ENCODE results near the gene MRPS7. TPM values are rescaled to one million over a fixed set of nuclear protein-coding genes. Genes with fewer than 3 reads are reported as not detected.
A peak's percentile ranks its signal among the peaks of the same experiment; 100 is the strongest.

MRPS7 gene
- total RNA-seq, 1 experiment from 2014 or later: 94.7 TPM

DNA sequence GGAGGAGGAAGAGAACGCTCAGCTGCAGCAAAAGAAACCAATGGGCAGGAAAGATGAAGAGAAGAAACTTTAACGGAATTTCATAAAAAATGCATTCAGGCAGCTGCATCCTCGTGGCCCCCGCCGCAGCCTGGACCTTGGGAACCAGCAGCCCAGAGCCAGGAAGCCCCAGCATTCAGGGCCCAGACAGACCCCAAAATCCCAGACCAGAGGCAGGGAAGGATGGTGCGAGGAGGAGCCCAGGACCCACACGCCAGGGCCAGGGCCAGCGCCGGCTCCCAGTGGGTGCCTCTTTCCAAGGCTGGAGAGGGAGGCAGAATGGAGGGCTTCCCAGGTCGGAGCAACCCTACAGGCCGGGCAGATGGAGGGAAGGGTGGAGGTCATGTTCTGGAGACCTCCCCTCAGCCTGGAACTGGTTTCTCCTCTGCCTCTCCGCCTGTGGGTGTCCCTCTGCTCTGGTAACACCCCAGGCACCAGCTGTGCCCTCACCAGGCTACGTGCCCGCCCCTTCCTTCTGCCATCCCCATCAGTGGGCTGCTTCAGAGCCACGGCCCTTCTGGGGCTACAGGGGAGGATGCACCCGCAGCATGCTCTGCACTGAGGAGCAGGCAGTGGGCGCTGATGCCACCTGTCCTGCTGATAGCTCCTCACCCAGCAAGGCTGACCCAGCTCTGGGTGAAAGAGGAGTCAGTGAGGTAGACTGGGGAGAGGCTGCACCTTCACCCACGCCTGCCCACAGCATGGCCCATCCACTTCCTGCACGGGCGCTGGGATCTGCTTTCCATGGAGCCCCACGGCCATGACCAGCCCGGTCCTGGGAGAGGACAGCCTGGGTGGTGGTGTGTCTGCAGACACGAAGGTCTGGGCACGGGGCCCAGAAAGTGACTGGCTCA lies 10.5 kb downstream of the MRPS7 start:
- DNase-seq (ENCODE audit: low spot score) (no peak), ATAC-seq (no peak)
- CTCF ChIA-PET: interaction anchor here (0.5 to 8.7 kb wide), 28 partner anchors 10 to 771 kb away, joined by 3 to 155 read pairs (median 8); partner anchors contain the start of genes GGA3, MRPS7, SLC25A19 and SMIM5
- Mint-ChIP-seq H3K4me1 (peaks cover 19% of the 10 kb centered on the region), H3K27ac (no peak overlapping the region; the same call in 1 of the 2 replicates), H3K9me3 (no peaks in the 10 kb centered on the region), H3K27me3 (ENCODE audit: low read depth) (no peaks in the 10 kb centered on the region), H3K36me3 (peaks cover 19% of the 10 kb centered on the region), H3K4me3 (peak overlapping the region; percentile 79)
- POLR2A ChIA-PET: interaction anchor here (1.1 to 3.1 kb wide), 2 partner anchors 11 to 17 kb away, joined by 3 to 17 read pairs; partner anchors contain the start of genes GGA3, MRPS7 and SLC25A19
- TF ChIP-seq ESRRA (CRISPR knock-in tag; IDR thresholded peaks at IDR 0.05; ENCODE audit: borderline replicate concordance): no peak
- no peak for TF ChIP-seq TEAD4 (CRISPR knock-in tag; IDR thresholded peaks at IDR 0.05)
- TF ChIP-seq, protein P1, sequence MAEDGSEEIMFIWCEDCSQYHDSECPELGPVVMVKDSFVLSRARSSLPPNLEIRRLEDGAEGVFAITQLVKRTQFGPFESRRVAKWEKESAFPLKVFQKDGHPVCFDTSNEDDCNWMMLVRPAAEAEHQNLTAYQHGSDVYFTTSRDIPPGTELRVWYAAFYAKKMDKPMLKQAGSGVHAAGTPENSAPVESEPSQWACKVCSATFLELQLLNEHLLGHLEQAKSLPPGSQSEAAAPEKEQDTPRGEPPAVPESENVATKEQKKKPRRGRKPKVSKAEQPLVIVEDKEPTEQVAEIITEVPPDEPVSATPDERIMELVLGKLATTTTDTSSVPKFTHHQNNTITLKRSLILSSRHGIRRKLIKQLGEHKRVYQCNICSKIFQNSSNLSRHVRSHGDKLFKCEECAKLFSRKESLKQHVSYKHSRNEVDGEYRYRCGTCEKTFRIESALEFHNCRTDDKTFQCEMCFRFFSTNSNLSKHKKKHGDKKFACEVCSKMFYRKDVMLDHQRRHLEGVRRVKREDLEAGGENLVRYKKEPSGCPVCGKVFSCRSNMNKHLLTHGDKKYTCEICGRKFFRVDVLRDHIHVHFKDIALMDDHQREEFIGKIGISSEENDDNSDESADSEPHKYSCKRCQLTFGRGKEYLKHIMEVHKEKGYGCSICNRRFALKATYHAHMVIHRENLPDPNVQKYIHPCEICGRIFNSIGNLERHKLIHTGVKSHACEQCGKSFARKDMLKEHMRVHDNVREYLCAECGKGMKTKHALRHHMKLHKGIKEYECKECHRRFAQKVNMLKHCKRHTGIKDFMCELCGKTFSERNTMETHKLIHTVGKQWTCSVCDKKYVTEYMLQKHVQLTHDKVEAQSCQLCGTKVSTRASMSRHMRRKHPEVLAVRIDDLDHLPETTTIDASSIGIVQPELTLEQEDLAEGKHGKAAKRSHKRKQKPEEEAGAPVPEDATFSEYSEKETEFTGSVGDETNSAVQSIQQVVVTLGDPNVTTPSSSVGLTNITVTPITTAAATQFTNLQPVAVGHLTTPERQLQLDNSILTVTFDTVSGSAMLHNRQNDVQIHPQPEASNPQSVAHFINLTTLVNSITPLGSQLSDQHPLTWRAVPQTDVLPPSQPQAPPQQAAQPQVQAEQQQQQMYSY (CRISPR knock-in tag; IDR thresholded peaks at IDR 0.05): peak; percentile 22; the same call in 1 of the 2 replicates

DNA sequence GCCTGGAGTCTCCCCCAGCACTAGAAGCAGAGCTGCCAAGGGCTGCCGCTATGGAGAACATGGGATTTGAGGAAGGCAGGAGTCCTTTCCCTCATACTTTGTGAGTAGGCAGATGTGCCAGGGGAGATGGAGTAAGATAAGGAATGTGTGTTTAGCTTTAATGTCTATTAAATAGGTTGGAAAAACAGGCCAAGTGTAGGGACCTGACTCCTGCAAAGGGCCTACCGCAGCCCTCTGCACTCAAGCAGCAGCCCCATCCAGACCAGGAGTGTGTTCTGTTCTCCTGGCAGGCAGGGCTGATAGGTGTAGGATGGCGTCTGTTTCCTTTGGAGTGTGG lies 11.1 kb downstream of the MRPS7 start:
- H3K36me3 Mint-ChIP-seq: peaks cover 20% of the 10 kb centered on the region
- ATAC-seq (no peak), DNase-seq (ENCODE audit: low spot score) (no peak)
- H3K9me3 Mint-ChIP-seq: no peaks in the 10 kb centered on the region
- no peaks in the 10 kb centered on the region for H3K27me3 Mint-ChIP-seq (ENCODE audit: low read depth)
- peaks cover 15% of the 10 kb centered on the region for H3K4me1 Mint-ChIP-seq
- H3K27ac Mint-ChIP-seq: peak overlapping the region; percentile 26; the same call in 1 of the 2 replicates
- POLR2A ChIA-PET: interaction anchor here (1.1 kb wide), 1 partner anchor 16 kb away, joined by 3 read pairs; the partner anchor contains the start of gene SLC25A19
- TF ChIP-seq, protein P2, sequence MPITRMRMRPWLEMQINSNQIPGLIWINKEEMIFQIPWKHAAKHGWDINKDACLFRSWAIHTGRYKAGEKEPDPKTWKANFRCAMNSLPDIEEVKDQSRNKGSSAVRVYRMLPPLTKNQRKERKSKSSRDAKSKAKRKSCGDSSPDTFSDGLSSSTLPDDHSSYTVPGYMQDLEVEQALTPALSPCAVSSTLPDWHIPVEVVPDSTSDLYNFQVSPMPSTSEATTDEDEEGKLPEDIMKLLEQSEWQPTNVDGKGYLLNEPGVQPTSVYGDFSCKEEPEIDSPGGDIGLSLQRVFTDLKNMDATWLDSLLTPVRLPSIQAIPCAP (CRISPR knock-in tag; IDR thresholded peaks at IDR 0.05): no peak
- TF ChIP-seq, protein P3, sequence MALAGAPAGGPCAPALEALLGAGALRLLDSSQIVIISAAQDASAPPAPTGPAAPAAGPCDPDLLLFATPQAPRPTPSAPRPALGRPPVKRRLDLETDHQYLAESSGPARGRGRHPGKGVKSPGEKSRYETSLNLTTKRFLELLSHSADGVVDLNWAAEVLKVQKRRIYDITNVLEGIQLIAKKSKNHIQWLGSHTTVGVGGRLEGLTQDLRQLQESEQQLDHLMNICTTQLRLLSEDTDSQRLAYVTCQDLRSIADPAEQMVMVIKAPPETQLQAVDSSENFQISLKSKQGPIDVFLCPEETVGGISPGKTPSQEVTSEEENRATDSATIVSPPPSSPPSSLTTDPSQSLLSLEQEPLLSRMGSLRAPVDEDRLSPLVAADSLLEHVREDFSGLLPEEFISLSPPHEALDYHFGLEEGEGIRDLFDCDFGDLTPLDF (CRISPR knock-in tag; IDR thresholded peaks at IDR 0.05): no peak
- TF ChIP-seq, protein P4, sequence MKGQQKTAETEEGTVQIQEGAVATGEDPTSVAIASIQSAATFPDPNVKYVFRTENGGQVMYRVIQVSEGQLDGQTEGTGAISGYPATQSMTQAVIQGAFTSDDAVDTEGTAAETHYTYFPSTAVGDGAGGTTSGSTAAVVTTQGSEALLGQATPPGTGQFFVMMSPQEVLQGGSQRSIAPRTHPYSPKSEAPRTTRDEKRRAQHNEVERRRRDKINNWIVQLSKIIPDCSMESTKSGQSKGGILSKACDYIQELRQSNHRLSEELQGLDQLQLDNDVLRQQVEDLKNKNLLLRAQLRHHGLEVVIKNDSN (CRISPR knock-in tag; IDR thresholded peaks at IDR 0.05): no peak
- TF ChIP-seq NFYB (CRISPR knock-in tag; conservative IDR thresholded peaks at IDR 0.05; ENCODE audit: low read depth) (no peak), RELA (CRISPR knock-in tag; IDR thresholded peaks at IDR 0.05; ENCODE audit: borderline replicate concordance) (no peak), ETV6 (CRISPR knock-in tag; IDR thresholded peaks at IDR 0.05) (no peak), JUN (CRISPR knock-in tag; IDR thresholded peaks at IDR 0.05) (no peak), EMX1 (CRISPR knock-in tag; IDR thresholded peaks at IDR 0.05) (no peak)
- TF ChIP-seq, protein P5, sequence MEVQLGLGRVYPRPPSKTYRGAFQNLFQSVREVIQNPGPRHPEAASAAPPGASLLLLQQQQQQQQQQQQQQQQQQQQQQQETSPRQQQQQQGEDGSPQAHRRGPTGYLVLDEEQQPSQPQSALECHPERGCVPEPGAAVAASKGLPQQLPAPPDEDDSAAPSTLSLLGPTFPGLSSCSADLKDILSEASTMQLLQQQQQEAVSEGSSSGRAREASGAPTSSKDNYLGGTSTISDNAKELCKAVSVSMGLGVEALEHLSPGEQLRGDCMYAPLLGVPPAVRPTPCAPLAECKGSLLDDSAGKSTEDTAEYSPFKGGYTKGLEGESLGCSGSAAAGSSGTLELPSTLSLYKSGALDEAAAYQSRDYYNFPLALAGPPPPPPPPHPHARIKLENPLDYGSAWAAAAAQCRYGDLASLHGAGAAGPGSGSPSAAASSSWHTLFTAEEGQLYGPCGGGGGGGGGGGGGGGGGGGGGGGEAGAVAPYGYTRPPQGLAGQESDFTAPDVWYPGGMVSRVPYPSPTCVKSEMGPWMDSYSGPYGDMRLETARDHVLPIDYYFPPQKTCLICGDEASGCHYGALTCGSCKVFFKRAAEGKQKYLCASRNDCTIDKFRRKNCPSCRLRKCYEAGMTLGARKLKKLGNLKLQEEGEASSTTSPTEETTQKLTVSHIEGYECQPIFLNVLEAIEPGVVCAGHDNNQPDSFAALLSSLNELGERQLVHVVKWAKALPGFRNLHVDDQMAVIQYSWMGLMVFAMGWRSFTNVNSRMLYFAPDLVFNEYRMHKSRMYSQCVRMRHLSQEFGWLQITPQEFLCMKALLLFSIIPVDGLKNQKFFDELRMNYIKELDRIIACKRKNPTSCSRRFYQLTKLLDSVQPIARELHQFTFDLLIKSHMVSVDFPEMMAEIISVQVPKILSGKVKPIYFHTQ (CRISPR knock-in tag; IDR thresholded peaks at IDR 0.05): no peak
- TF ChIP-seq, protein P6, sequence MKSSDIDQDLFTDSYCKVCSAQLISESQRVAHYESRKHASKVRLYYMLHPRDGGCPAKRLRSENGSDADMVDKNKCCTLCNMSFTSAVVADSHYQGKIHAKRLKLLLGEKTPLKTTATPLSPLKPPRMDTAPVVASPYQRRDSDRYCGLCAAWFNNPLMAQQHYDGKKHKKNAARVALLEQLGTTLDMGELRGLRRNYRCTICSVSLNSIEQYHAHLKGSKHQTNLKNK (CRISPR knock-in tag; IDR thresholded peaks at IDR 0.05): no peak
- TF ChIP-seq, protein P7, sequence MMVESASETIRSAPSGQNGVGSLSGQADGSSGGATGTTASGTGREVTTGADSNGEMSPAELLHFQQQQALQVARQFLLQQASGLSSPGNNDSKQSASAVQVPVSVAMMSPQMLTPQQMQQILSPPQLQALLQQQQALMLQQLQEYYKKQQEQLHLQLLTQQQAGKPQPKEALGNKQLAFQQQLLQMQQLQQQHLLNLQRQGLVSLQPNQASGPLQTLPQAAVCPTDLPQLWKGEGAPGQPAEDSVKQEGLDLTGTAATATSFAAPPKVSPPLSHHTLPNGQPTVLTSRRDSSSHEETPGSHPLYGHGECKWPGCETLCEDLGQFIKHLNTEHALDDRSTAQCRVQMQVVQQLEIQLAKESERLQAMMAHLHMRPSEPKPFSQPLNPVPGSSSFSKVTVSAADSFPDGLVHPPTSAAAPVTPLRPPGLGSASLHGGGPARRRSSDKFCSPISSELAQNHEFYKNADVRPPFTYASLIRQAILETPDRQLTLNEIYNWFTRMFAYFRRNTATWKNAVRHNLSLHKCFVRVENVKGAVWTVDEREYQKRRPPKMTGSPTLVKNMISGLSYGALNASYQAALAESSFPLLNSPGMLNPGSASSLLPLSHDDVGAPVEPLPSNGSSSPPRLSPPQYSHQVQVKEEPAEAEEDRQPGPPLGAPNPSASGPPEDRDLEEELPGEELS (CRISPR knock-in tag; IDR thresholded peaks at IDR 0.05): no peak
- TF ChIP-seq, protein P8, sequence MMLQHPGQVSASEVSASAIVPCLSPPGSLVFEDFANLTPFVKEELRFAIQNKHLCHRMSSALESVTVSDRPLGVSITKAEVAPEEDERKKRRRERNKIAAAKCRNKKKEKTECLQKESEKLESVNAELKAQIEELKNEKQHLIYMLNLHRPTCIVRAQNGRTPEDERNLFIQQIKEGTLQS (CRISPR knock-in tag; conservative IDR thresholded peaks at IDR 0.05): no peak
- peak overlapping the region; percentile 79 for H3K4me3 Mint-ChIP-seq
- CTCF ChIA-PET: interaction anchor here (0.6 to 8.7 kb wide), 7 partner anchors 11 to 140 kb away, joined by 3 to 155 read pairs (median 32); partner anchors contain the start of genes GGA3, MRPS7 and SLC25A19
